ENCODE data around the gene ZSWIM6.

DNA sequence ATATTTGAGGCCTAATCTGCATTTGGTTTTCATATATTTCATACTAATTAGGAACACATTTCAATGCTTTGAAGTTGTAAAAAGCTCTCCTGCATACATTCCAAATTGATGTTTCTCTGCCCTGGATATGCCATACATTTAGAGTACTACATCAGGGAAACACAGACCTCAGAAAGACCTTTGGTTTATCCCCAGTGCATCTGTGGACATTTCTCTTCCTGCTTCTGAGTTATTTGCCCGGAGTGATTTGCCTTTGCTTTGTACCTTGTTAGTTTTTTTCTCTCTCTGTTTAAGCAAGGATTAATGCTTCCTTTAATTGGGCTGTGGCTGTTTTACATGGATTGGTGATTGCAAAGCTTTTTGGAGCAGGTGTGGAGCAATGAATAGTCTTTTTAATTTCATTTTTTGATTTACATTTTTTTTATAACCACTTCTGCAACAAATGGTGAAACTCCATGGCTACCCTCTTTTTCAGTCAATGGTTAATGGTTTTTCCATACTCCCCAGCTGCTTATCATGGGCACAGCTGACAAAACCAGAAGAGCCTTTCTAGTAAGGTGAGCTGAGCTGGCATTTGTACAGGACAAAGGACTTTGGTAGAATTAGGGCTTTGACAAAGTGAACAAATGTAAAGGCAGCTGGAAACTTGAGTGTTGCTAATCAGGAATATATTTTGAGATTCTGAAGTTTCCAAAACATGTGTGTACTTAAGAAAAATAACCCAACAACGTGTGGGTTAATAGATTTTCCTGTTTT, 54.2 kb downstream of the ZSWIM6 start:
- TF ChIP-seq, protein P1, sequence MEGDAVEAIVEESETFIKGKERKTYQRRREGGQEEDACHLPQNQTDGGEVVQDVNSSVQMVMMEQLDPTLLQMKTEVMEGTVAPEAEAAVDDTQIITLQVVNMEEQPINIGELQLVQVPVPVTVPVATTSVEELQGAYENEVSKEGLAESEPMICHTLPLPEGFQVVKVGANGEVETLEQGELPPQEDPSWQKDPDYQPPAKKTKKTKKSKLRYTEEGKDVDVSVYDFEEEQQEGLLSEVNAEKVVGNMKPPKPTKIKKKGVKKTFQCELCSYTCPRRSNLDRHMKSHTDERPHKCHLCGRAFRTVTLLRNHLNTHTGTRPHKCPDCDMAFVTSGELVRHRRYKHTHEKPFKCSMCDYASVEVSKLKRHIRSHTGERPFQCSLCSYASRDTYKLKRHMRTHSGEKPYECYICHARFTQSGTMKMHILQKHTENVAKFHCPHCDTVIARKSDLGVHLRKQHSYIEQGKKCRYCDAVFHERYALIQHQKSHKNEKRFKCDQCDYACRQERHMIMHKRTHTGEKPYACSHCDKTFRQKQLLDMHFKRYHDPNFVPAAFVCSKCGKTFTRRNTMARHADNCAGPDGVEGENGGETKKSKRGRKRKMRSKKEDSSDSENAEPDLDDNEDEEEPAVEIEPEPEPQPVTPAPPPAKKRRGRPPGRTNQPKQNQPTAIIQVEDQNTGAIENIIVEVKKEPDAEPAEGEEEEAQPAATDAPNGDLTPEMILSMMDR (IDR thresholded peaks at IDR 0.05) = no peak
- TF ChIP-seq, protein P2, sequence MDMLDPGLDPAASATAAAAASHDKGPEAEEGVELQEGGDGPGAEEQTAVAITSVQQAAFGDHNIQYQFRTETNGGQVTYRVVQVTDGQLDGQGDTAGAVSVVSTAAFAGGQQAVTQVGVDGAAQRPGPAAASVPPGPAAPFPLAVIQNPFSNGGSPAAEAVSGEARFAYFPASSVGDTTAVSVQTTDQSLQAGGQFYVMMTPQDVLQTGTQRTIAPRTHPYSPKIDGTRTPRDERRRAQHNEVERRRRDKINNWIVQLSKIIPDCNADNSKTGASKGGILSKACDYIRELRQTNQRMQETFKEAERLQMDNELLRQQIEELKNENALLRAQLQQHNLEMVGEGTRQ (IDR thresholded peaks at IDR 0.05; ENCODE audit: borderline replicate concordance, low read depth, low read length) = no peak
- TF ChIP-seq RAD21 (IDR thresholded peaks at IDR 0.05; ENCODE audit: low read length) (no peak), MXI1 (IDR thresholded peaks at IDR 0.05; ENCODE audit: low read depth, low read length) (no peak), EP300 (IDR thresholded peaks at IDR 0.05; ENCODE audit: borderline replicate concordance in 1 of 2, low read depth in 1 of 2, low read length in 1 of 2) (no peak), POLR2AphosphoS5 (IDR thresholded peaks at IDR 0.05; ENCODE audit: low read depth, low read length) (no peak), RCOR1 (IDR thresholded peaks at IDR 0.05; ENCODE audit: low read length) (no peak)
- TF ChIP-seq, protein P3, sequence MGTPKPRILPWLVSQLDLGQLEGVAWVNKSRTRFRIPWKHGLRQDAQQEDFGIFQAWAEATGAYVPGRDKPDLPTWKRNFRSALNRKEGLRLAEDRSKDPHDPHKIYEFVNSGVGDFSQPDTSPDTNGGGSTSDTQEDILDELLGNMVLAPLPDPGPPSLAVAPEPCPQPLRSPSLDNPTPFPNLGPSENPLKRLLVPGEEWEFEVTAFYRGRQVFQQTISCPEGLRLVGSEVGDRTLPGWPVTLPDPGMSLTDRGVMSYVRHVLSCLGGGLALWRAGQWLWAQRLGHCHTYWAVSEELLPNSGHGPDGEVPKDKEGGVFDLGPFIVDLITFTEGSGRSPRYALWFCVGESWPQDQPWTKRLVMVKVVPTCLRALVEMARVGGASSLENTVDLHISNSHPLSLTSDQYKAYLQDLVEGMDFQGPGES (IDR thresholded peaks at IDR 0.05; ENCODE audit: low read depth, low read length) = no peak

Measured in SK-N-SH (cell line).